Non-pigmented ciliary epithelial cell (primary cell): Measurements from ENCODE around the gene LAMA5.

Experiments used
- DNase-seq: peaks from one replicate; pipeline ENCODE4 v3.0.0-alpha.2; 2010; ENCODE audit warnings: low read depth

The LAMA5 gene

GRCh38 chr20:62330576-62331317 is 36.4 kb downstream of the LAMA5 start:
- no peak for DNase-seq

GRCh38 chr20:62329389-62330377 is 37.4 kb downstream of the LAMA5 start:
- DNase-seq = no peak

GRCh38 chr20:62328684-62329388 is 38.3 kb downstream of the LAMA5 start:
- no peak for DNase-seq

GRCh38 chr20:62327726-62328495 is 39.2 kb downstream of the LAMA5 start:
- DNase-seq = no peak

GRCh38 chr20:62326959-62327725 is 40.0 kb downstream of the LAMA5 start:
- no peak for DNase-seq

GRCh38 chr20:62326559-62326958 is 40.6 kb downstream of the LAMA5 start:
- no peak for DNase-seq

- no peak for DNase-seq
Observed at GRCh38 chr20:62325172-62325905, 41.8 kb downstream of the LAMA5 start.

- no peak for DNase-seq
Observed at GRCh38 chr20:62323980-62324906, 42.9 kb downstream of the LAMA5 start.

- no peak for DNase-seq
Observed at GRCh38 chr20:62323146-62323979, 43.7 kb downstream of the LAMA5 start.

- no peak for DNase-seq
Observed at GRCh38 chr20:62322492-62323041, 44.5 kb downstream of the LAMA5 start.

GRCh38 chr20:62321975-62322374 is 45.1 kb downstream of the LAMA5 start:
- DNase-seq = no peak

- no peak for DNase-seq
Observed at GRCh38 chr20:62321521-62321948, 45.6 kb downstream of the LAMA5 start.

- DNase-seq = no peak
Observed at GRCh38 chr20:62320581-62321354, 46.3 kb downstream of the LAMA5 start.

GRCh38 chr20:62319346-62319909 is 47.7 kb downstream of the LAMA5 start:
- no peak for DNase-seq

- no peak for DNase-seq
Observed at GRCh38 chr20:62318400-62319345, 48.4 kb downstream of the LAMA5 start.
